Inflammatory macrophage (primary cell): ENCODE data around the gene OR8J1.
"Not testable (repeated sequence)": the region's sequence is repeated elsewhere in the genome, so short reads cannot be mapped to it uniquely, and the experiment has no call there.

Experiments
- DNase-seq, 2 donors: peaks; one replicate each; pipeline ENCODE4 v3.0.0-alpha.2; 2020 to 2022
- total RNA-seq, 18 experiments: gene quantifications; one replicate each; lab custom pipeline; 2026; ENCODE audit warnings: mixed read lengths in 6 of 18, inconsistent platforms in 2 of 18; lab: John Stamatoyannopoulos, UW

Gene OR8J1, protein sequence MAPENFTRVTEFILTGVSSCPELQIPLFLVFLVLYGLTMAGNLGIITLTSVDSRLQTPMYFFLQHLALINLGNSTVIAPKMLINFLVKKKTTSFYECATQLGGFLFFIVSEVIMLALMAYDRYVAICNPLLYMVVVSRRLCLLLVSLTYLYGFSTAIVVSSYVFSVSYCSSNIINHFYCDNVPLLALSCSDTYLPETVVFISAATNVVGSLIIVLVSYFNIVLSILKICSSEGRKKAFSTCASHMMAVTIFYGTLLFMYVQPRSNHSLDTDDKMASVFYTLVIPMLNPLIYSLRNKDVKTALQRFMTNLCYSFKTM
- 0 to 0.12 (median 0) reads per million in 18 experiments for total RNA-seq

DNA sequence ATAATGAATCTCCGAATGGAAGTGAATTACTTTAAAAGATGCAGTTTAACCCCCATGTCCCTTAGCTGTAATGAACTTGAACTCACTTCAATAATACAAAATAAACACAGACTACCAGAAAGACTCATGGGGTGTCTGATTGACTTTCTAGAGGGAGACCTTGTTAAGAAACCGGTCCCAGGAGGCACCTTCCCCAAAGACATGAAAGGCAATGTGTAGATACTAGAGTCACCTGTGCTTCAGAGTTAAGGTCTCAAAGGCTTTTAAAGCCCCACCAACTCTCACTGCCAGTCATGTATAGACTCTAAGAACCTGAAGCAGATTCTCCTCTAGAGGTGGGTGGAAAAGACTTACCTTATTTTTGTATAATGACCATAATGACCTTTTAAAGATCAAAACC is at the start of gene OR8J1:
Gene OR8J1, plus strand, starts transcription at position 301 of the 400 bp plus-strand sequence. CDS start 5,956 bp downstream, outside the sequence.
- DNase-seq: no peak

DNA sequence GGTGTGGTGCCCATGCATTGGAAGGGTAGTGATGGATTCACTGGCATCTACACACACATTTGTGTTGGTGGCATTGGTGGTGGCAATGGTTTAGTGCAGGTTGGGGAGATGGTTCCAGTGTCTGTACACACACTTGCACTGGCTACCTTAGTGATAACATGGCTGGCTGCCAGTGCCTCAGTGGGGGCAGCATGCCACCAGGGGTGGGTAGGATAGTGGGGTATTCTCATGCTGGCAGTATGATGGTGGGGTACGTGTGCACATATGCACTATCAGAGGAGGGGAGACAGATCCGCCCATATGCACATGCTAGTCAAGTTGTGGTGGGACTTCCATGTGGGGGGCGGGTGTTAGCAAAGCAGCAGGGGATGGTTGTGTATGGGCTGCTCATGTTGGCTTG is 46.3 kb upstream of the OR8J1 start:
- DNase-seq: no peak

DNA sequence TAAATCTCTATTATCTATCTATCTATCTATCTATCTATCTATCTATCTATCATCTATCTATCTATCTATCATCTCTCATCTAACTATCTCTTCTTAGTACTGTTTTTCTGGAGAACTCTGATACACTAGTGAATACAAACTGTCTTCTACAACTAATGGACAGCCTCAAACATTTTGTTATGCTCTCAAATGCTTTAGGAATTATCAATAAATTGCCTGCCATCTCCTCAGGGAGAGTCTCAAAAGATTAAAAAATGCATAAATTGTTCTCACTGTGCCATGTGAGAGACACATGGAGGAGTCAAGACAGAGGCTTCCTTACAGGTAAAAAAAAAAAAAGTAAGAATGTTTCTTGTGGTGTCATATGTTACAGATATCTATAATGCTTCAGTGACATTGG is 39.2 kb upstream of the OR8J1 start, which contains the start of gene OR8K3:
Gene OR8K3, plus strand, starts transcription at position 301 of the 400 bp plus-strand sequence. CDS start 3,163 bp downstream, outside the sequence.
- DNase-seq: no peak

DNA sequence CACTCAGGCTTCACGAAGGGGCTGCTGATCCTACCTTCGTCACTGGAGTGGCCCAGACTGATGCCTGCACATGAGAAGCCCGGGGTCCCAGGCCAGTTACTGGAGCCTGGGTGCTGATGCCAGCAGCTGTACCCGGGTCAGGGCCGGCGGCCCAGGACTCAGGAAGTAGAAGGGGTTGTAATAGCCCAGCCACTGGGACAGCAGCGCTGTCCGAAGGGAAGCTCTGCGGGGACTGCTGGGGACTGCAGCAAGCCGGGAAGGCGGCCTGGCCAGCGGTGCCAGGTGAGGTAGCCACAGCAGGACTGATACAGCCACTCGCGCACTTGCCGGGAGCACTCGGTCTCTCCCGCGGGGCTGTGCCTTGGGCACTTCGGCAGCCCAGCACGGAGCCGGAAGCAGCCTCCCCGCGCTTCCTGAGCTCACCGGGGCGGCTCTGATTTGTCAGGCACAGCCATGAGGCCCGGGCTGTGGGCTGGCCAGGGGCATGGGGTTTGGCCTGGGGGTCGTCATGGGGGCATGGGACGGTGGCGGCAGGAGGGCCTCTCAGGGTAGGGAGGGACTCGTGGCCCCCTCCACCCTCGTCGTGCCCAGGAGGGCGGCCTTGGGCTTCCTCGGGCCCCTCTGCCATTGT is 22.1 kb upstream of the OR8J1 start:
- no peak for DNase-seq

DNA sequence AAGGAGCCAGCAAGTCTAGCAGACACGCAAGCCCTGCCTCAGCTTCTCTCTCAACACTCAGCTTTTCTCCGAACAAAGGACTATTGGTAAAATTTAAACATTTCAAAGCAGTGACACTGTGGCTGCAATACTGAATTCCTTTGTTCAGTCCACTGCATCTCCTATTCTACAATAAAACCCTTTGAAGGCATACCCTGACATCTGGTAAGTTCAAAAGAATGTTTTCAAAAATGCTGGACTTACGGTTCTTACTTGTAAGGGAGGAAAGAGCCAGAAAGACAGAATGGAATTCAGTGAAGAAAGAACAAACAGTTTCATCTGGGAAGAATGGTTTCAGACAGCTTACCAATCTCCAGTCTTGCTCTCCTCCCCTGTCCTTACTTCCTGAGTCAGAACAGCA is 20.9 kb upstream of the OR8J1 start:
- no peak for DNase-seq

DNA sequence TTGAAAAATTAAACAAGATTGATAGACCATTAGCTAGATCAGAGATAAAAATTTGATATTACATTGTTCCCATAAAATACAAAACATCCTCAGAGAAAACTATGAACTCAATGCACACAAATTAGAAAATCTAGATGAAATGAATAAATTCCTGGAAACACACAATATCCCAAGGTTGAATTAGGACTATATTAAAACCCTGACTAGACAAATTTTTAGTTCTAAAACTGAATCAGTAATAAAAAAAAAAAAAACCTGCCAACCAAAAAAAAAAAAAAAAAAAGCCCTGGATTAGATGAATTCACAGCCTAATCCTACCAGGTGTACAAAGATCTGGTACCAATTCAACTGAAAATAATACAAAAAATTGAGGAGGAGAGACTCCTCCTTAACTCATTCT is 13.8 kb upstream of the OR8J1 start:
- no peak for DNase-seq

DNA sequence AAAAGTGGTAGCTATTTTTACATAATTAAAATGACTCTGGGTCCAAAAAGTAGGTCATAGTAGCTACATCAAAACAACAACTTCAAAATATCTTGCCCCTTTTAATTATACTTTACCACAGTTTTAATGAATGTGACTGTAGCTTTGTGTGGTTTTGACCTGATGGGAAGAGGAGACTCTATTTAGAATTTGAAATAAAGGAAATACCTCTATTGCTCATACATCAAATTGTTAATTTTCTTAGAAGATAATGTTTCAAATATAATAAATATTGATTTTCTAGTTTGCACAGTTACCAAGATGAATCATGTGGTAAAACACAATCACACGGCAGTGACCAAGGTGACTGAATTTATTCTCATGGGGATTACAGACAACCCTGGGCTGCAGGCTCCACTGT is 8.4 kb upstream of the OR8J1 start, which contains the start of gene OR8K1:
Gene OR8K1, plus strand, starts transcription at position 301 of the 400 bp plus-strand sequence. Its CDS starts 0 bp downstream, at position 301.
- no peak for DNase-seq

DNA sequence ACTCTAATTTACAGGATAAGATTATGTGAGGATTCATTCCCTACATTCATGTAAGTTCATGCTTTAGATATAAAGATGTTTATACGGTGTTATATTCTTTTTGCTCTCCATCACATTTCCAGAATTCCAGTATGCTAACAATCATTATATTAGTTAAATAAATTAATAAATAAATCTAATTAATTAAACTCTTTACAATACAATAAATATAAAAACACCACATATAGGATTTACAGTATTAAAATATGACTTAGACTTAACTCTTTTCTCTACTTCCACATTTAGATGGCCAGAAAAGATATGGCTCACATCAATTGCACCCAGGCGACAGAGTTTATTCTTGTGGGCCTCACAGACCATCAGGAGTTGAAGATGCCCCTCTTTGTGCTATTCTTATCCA is 21.2 kb downstream of the OR8J1 start, which contains the start of gene OR8U1:
Gene OR8U1, plus strand, starts transcription at position 301 of the 400 bp plus-strand sequence. Its CDS starts 0 bp downstream, at position 301.
- DNase-seq: no peak

DNA sequence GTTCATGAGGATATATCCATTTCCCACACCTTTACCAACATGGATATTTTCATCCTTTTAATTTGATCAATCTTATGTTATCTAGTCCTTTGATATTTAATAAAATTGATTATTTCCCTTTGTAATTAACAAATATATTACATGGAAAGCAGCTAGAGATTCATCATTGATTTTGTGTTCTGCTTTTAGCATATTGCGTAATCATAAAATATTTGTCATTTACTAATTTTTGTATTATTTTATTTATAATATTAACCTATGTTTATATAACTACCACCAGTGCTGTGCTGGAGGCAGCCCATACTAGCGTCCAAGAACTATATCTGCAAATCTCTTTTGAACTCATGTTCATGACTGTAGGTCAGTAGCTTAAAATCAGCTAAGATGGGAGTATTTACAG is 26.0 kb downstream of the OR8J1 start:
- DNase-seq: no peak

DNA sequence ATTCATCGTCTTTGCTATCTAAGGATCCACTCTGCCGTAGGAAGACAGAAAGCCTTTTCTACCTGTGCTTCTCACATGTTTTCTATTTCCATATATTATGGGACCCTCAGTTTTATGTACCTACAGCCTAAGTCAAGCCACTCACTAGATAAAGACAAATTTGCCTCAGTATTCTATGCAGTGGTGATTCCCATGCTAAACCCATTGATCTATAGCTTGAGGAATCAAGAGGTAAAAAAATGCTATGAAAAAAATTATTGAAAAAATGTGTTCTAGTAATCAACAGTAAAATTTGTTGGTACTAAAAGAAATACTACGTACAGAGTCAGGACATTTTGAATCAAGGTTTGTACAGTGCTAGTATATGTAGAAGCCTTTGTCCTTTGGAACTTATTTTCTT is 40.3 kb downstream of the OR8J1 start:
- no peak for DNase-seq

DNA sequence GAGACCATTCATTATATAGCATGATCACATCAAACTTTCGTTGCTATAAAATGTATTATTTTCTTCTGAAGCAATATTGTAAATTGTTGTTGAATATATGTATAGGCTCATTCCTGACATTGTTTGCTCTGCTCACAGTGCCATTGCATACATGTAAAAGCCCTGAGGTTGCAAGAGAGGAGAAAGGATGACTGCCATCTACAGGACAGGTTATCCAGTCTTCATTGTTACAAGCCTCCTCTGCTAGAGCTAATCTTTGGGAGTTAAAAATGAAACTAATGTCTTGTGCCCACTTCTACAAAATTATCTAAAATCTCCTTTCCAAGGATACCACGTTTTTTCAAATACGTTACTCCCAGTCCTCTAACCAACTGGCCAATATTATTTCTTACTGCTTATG is 42.0 kb downstream of the OR8J1 start:
- no peak for DNase-seq

DNA sequence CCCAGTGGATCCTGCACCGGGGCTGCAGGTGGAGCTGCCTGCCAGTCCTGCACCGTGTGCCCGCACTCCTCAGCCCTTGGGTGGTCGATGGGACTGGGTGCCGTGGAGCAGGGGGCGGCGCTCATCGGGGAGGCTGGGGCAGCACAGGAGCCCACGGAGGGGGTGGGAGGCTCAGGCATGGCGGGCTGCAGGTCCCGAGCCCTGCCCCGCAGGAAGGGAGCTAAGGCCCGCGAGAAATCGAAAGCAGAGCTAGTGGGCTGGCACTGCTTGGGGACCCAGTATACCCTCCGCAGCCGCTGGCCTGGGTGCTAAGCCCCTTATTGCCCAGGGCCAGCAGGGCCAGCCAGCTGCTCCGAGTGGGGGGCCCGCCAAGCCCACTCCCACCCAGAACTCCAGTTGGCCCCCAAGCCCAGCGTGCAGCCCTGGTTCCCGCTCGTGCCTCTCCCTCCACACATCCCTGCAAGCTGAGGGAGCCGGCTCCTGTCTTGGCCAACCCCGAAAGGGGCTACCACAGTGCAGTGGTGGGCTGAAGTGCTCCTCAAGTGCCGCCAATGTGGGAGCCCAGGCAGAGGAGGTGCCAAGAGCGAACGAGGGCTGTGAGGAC is 47.9 kb downstream of the OR8J1 start:
- not testable (repeated sequence) for DNase-seq

DNA sequence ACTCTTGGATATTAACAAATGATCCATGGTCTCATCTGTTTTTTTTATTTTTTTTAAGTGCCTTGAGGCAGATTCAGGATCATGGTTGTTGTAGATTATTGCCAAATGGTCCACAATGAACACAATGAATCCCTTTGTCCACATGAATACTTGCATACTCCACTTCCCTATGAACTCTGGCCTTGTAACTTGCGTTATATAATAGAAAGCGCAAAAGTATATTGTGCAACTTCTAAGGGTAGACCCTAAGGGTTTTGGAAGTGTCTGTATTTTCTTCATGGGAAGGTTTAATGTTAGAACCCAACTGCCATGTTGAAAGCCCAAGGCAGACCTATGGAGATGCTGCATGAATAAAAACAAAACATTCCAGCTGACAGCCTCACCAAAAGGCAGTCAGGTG is 50.3 kb downstream of the OR8J1 start:
- no peak for DNase-seq

DNA sequence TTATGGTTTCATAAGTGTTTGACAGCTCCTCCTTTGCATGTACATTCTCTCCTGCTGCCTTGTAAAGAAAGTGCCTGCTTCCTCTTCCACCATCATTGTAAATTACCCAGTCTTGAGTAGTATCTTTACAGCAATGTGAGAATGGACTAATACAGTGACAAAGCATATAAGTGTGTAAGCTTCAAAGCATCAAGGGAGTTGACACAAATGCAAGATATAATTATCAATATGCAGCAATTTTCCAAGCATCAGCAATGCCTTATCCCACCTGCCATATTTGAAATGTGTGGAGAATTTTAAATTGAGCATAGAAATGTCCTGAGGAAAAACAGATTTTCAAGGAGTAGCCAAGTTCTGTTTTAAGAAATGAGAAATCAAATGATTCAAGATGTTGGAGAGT is 56.7 kb downstream of the OR8J1 start:
- DNase-seq: no peak
